HepG2 (cell line): Measurements from ENCODE around the gene EIF6. TPM values are rescaled to one million over a fixed set of nuclear protein-coding genes. Genes with fewer than 3 reads are reported as not detected.
A peak's percentile ranks its signal among the peaks of the same experiment; 100 is the strongest.

Source experiments
- ATAC-seq: fragments of 200-7000 bp; cut with Tn5 transposase; 3 replicates; pipeline ENCODE4 v1.9.1; 2020; ENCODE audit warnings: mild to moderate bottlenecking, moderate library complexity
- BruUV-seq: library from RNA; stranded (reverse); fragments of 400-500 nt; replicated peaks from 2 replicates; lab custom pipeline; 2021; lab: Mats Ljungman, UMichigan
- CTCF ChIA-PET: fragments of 300-600 bp; formaldehyde crosslinking; extraction: SDS; loops from one replicate; lab custom pipeline; 2021; ENCODE audit warnings: low total read pairs, inconsistent platforms, low intra/inter-chr PET ratio; lab: Yijun Ruan, JAX
- POLR2A ChIA-PET: fragments of 350-600 bp; sonication (Branson Sonifier 250); formaldehyde crosslinking; loops from one replicate; lab custom pipeline; 2020; ENCODE audit warnings: antibody characterized with exemption, inconsistent platforms; lab: Yijun Ruan, JAX
- DNase-seq: peaks from one replicate; pipeline ENCODE4 v3.0.0-alpha.2; 2015; ENCODE audit warnings: low spot score
- FAIRE-seq: peaks from 3 replicates; lab custom pipeline; 2011; peaks lifted over from hg19 to GRCh38; lab: Jason Lieb, UNC
- H2AFZ ChIP-seq: one replicate; pipeline ENCODE4 v1.6.1; 2011; ENCODE audit warnings: low read length, inconsistent platforms
- H3K27ac ChIP-seq: fragments of 300-600 bp; 3 replicates; pipeline ENCODE4 v1.8.0; 2011; ENCODE audit warnings: mixed run types, mild to moderate bottlenecking, mixed read lengths, low read length, inconsistent platforms; ENCODE audit not compliant: insufficient read depth; ENCODE audit errors: extremely low read length
- H3K27me3 ChIP-seq, 2 experiments: fragments of 200-600 bp in 1 of 2; 2 replicates in 1 of 2; 3 replicates in 1 of 2; pipeline versions ENCODE4 v1.6.0 to v1.8.0; 2011; ENCODE audit warnings: low read length in 2 of 2, mild to moderate bottlenecking in 2 of 2, moderate library complexity in 2 of 2, inconsistent platforms in 1 of 2; ENCODE audit not compliant: insufficient read depth in 2 of 2, control insufficient read depth in 1 of 2
- H3K36me3 ChIP-seq, 2 experiments: fragments of 200-600 bp in 1 of 2; replicated peaks in 1 of 2; 2 replicates in 1 of 2; 3 replicates in 1 of 2; pipeline versions ENCODE4 v1.5.1 to v1.8.0; 2011; ENCODE audit warnings: low read length in 2 of 2, inconsistent platforms in 1 of 2; ENCODE audit not compliant: insufficient read depth in 2 of 2, control insufficient read depth in 1 of 2
- H3K4me1 ChIP-seq: 2 replicates; pipeline ENCODE4 v1.5.1; 2012; ENCODE audit warnings: low read length, inconsistent platforms; ENCODE audit not compliant: insufficient read depth
- H3K4me2 ChIP-seq: 2 replicates; pipeline ENCODE4 v1.6.0; 2011; ENCODE audit warnings: low read depth, low read length, inconsistent platforms
- H3K4me3 ChIP-seq, 3 experiments: fragments of 200-600 bp in 1 of 3; sonication (generic), shearing (Covaris generic) in 1 of 3; replicated peaks in 1 of 3; 2 replicates each; pipeline ENCODE4 v1.5.1; 2011 to 2016; ENCODE audit warnings: low read length in 3 of 3, inconsistent platforms in 2 of 3, low read depth in 2 of 3, mild to moderate bottlenecking in 2 of 3, control low read depth in 1 of 3, mixed read lengths in 1 of 3; ENCODE audit not compliant: insufficient read depth in 1 of 3
- H3K79me2 ChIP-seq: one replicate; pipeline ENCODE4 v1.6.1; 2011; ENCODE audit warnings: low read length, inconsistent platforms; ENCODE audit not compliant: insufficient read depth
- H3K9ac ChIP-seq: 2 replicates; pipeline ENCODE4 v1.6.0; 2011; ENCODE audit warnings: mild to moderate bottlenecking, low read depth, low read length, inconsistent platforms; ENCODE audit not compliant: insufficient read depth
- H3K9me3 ChIP-seq: 2 replicates; pipeline ENCODE4 v1.5.1; 2012; ENCODE audit warnings: mild to moderate bottlenecking, low read length
- H4K20me1 ChIP-seq: 2 replicates; pipeline ENCODE4 v1.6.0; 2011; ENCODE audit warnings: inconsistent platforms, mild to moderate bottlenecking, low read length, moderate library complexity; ENCODE audit not compliant: insufficient read depth
- EP300 ChIP-seq, 3 experiments: sonication (generic) in 1 of 3; formaldehyde crosslinking in 1 of 3; IDR thresholded peaks; 2 replicates each; pipeline versions ENCODE4 v1.5.1 to v1.6.1; 2011 to 2020; ENCODE audit warnings: low read depth in 2 of 3, low read length in 2 of 3, borderline replicate concordance in 1 of 3, improper control_type of control experiment in 1 of 3, mild to moderate bottlenecking in 1 of 3, missing genetic modification reagents in 1 of 3, moderate library complexity in 1 of 3
- NFE2 ChIP-seq: sonication (generic); formaldehyde crosslinking; IDR thresholded peaks from 2 replicates; pipeline ENCODE4 v1.4.0; 2020; ENCODE audit warnings: missing genetic modification reagents
- RARA ChIP-seq: IDR thresholded peaks from 2 replicates; pipeline ENCODE4 v1.6.1; 2016; ENCODE audit warnings: missing genetic modification reagents, missing compliant biosample characterization
- RNF219 ChIP-seq: sonication (generic); formaldehyde crosslinking; IDR thresholded peaks from 2 replicates; pipeline ENCODE4 v1.5.0; 2020; ENCODE audit warnings: mild to moderate bottlenecking, missing genetic modification reagents
- SAFB2 ChIP-seq: sonication (generic); formaldehyde crosslinking; IDR thresholded peaks from 2 replicates; pipeline ENCODE4 v1.5.1; 2020; ENCODE audit warnings: missing genetic modification reagents, low read depth, mild to moderate bottlenecking, borderline replicate concordance
- ZFP1 ChIP-seq: IDR thresholded peaks from 2 replicates; pipeline ENCODE4 v1.6.1; 2016
- ZNF263 ChIP-seq: sonication (generic); formaldehyde crosslinking; IDR thresholded peaks from 2 replicates; pipeline ENCODE4 v1.4.0; 2020; ENCODE audit warnings: missing genetic modification reagents
- ZNF275 ChIP-seq: sonication (generic); formaldehyde crosslinking; IDR thresholded peaks from 2 replicates; pipeline ENCODE4 v1.8.0; 2022; ENCODE audit warnings: missing genetic modification reagents, mild to moderate bottlenecking, inconsistent platforms, borderline replicate concordance
- ZNF354B ChIP-seq: sonication (generic); formaldehyde crosslinking; IDR thresholded peaks from 2 replicates; pipeline ENCODE4 v1.8.0; 2022; ENCODE audit warnings: mild to moderate bottlenecking, missing genetic modification reagents
- ZNF792 ChIP-seq: IDR thresholded peaks from 2 replicates; pipeline ENCODE4 v1.6.1; 2016
- ZNF850 ChIP-seq: sonication (generic); formaldehyde crosslinking; conservative IDR thresholded peaks from 2 replicates; pipeline ENCODE4 v1.9.0; 2021; ENCODE audit warnings: mild to moderate bottlenecking, missing genetic modification reagents
- WGBS: methylation state at CpG from one replicate; pipeline ENCODE4 v1.1.6; 2017; ENCODE audit warnings: low lambda C conversion rate; 5-methylcytosine and 5-hydroxymethylcytosine counted together
- in situ Hi-C: cut with HindIII; loops from 2 replicates; pipeline ENCODE4 v1.10.0; 2017; ENCODE audit warnings: low pct_unique_long_range_greater_than_20kb; ENCODE audit not compliant: extremely low pct_ligation_motif_present
- intact Hi-C: fragments of 100-400 bp; cut with micrococcal nuclease; formaldehyde crosslinking; loops from one replicate; pipeline ENCODE4 v1.10.0; 2022; ENCODE audit not compliant: unreplicated experiment
- polyA plus RNA-seq, 8 experiments: library from polyadenylated mRNA; depleted of rRNA in 3 of 8; stranded (reverse) in 7 of 8; unstranded in 1 of 8; fragments of >200 nt; fragmentation: Illumina TruSeq in 4 of 8; extraction: Trizol in 4 of 8; gene quantifications; 2 replicates each; pipeline versions ENCODE4 v1.2.1 to v1.2.3, GENCODE V29; 2011 to 2016; ENCODE audit warnings: low read depth in 4 of 8, missing spikeins in 1 of 8, mixed read lengths in 1 of 8; ENCODE audit not compliant: insufficient read depth in 1 of 8
- total RNA-seq, 5 experiments: library from RNA; depleted of rRNA; stranded (reverse); fragments of >200 nt; fragmentation: Illumina TruSeq; extraction: Trizol; gene quantifications; 2 replicates each; pipeline ENCODE4 v1.2.3, GENCODE V29; 2016; ENCODE audit warnings: low read depth in 1 of 5

The EIF6 gene
- total and polyA plus RNA-seq, 2 of the 13 experiments (the other 11 are each of a cell fraction or from before 2014, with no cell fraction given): 462 to 466 TPM

GRCh38 chr20:35314816-35315631 lies 30.5 kb upstream of the EIF6 start:
- ATAC-seq (no peak), FAIRE-seq (no peak), DNase-seq (no peak)
- TF ChIP-seq ZNF263 (CRISPR knock-in tag) (peak; percentile 53; the same call in 1 of the 2 replicates), ZNF354B (CRISPR knock-in tag) (no peak)
- POLR2A ChIA-PET: no interaction called here
- intact Hi-C loops: no loop called here
- H3K9ac ChIP-seq: no peak overlapping the region
- no peak overlapping the region for H2AFZ ChIP-seq
- no peak overlapping the region for H3K4me2 ChIP-seq
- H3K27me3 ChIP-seq: no peaks in the 10 kb centered on the region
- no peaks in the 10 kb centered on the region for H3K9me3 ChIP-seq
- no peaks in the 10 kb centered on the region for H3K79me2 ChIP-seq
- 96% methylated on average over 3 of the region's 3 CpGs for WGBS
- CTCF ChIA-PET: no interaction called here
- in situ Hi-C loops: no loop called here
- no peak overlapping the region for H3K27ac ChIP-seq
- no peak overlapping the region for H3K4me3 ChIP-seq
- no peaks in the 10 kb centered on the region for H4K20me1 ChIP-seq
- BruUV-seq: no TSS peak
- H3K36me3 ChIP-seq: peaks cover 7 to 24% of the 10 kb centered on the region in 2 experiments
- peaks cover 21% of the 10 kb centered on the region for H3K4me1 ChIP-seq

- H3K9ac ChIP-seq: no peak overlapping the region
- H2AFZ ChIP-seq: no peak overlapping the region
- no peak for FAIRE-seq
- BruUV-seq: no TSS peak
- no peak for ATAC-seq
- DNase-seq: peak; percentile 54
- H3K27me3 ChIP-seq: no peaks in the 10 kb centered on the region
- peaks cover 7 to 41% of the 10 kb centered on the region in 2 experiments for H3K36me3 ChIP-seq
- H3K9me3 ChIP-seq: no peaks in the 10 kb centered on the region
- ChIA-PET POLR2A (interaction anchor here (0.8 kb wide), 1 partner anchor 8 kb away, joined by 3 read pairs; no protein-coding TSS in a partner anchor), CTCF (no interaction called here)
- in situ Hi-C loops: no loop called here
- no peak overlapping the region for H3K27ac ChIP-seq
- H4K20me1 ChIP-seq: no peaks in the 10 kb centered on the region
- WGBS: 89% methylated on average over 1 of the region's 1 CpG
- no peak overlapping the region for H3K4me2 ChIP-seq
- peaks cover 17% of the 10 kb centered on the region for H3K4me1 ChIP-seq
- H3K79me2 ChIP-seq: no peaks in the 10 kb centered on the region
- intact Hi-C loops: no loop called here
- no peak overlapping the region for H3K4me3 ChIP-seq
- TF ChIP-seq EP300 (IDR thresholded peaks at IDR 0.05; ENCODE audit: low read depth in 2 of 2, low read length in 2 of 2) (no peak), EP300 (CRISPR knock-in tag; IDR thresholded peaks at IDR 0.05; ENCODE audit: borderline replicate concordance) (0 out of 2 replicates have a peak, but pooled peaks have one; percentile 17), RNF219 (CRISPR knock-in tag) (no peak), ZFP1 (CRISPR knock-in tag) (no peak), RARA (peak; percentile 6; the same call in 1 of the 2 replicates), NFE2 (CRISPR knock-in tag) (peak; percentile 84), ZNF275 (CRISPR knock-in tag) (no peak), ZNF792 (CRISPR knock-in tag) (no peak), SAFB2 (CRISPR knock-in tag) (no peak), ZNF850 (CRISPR knock-in tag) (no peak)
Observed at GRCh38 chr20:35312318-35312717, 27.7 kb upstream of the EIF6 start.
